Measurements from ENCODE around the gene ZNF500.

Gene ZNF500

DNA sequence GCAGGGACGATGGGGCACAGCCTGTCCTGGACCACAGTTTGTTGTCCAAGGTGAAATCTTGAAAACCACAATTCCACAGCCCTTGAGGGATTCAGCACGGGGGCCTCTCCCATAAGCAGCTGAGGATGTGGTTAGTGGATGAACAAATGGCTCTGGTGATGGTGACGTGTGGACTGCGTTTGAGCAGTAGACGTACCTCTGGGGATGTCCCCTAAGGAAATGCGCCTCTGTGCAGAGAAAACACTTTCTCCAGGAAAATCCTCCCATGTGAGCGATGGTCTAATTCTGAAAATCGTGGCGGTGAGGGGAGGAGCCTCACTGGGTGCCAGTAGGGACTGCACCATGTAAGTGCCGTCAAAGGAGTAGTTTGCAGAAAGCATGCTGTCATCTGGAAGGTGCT is 23.9 kb upstream of the ZNF500 start:
- Histone ChIP-seq H3K9me3 (ENCODE audit: control insufficient read depth, insufficient read depth, low read length) (no peaks in the 10 kb centered on the region), H3K36me3 (ENCODE audit: control insufficient read depth, low read length) (no peaks in the 10 kb centered on the region), H3K4me1 (ENCODE audit: control insufficient read depth, low read length) (no peaks in the 10 kb centered on the region), H3K27ac (ENCODE audit: low read depth, low read length) (no peak overlapping the region), H3K9me2 (replicated peaks; ENCODE audit: control insufficient read depth, low read length) (no peaks in the 10 kb centered on the region), H3K4me2 (ENCODE audit: low read length) (no peak overlapping the region), H3K27me3 (ENCODE audit: control insufficient read depth, low read length) (no peaks in the 10 kb centered on the region), H3K4me3 (ENCODE audit: low read length) (no peak overlapping the region), H3K79me2 (ENCODE audit: control insufficient read depth, low read length) (no peaks in the 10 kb centered on the region), H4K20me1 (ENCODE audit: control insufficient read depth, insufficient read depth, low read depth, low read length) (no peaks in the 10 kb centered on the region), H3F3A (ENCODE audit: control insufficient read depth, insufficient read depth) (no peaks in the 10 kb centered on the region)
- TF ChIP-seq, protein P1, sequence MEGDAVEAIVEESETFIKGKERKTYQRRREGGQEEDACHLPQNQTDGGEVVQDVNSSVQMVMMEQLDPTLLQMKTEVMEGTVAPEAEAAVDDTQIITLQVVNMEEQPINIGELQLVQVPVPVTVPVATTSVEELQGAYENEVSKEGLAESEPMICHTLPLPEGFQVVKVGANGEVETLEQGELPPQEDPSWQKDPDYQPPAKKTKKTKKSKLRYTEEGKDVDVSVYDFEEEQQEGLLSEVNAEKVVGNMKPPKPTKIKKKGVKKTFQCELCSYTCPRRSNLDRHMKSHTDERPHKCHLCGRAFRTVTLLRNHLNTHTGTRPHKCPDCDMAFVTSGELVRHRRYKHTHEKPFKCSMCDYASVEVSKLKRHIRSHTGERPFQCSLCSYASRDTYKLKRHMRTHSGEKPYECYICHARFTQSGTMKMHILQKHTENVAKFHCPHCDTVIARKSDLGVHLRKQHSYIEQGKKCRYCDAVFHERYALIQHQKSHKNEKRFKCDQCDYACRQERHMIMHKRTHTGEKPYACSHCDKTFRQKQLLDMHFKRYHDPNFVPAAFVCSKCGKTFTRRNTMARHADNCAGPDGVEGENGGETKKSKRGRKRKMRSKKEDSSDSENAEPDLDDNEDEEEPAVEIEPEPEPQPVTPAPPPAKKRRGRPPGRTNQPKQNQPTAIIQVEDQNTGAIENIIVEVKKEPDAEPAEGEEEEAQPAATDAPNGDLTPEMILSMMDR (IDR thresholded peaks at IDR 0.05; ENCODE audit: low read depth, low read length, poor library complexity, severe bottlenecking): no peak
- no peak for TF ChIP-seq EZH2phosphoT487 (IDR thresholded peaks at IDR 0.05; ENCODE audit: borderline replicate concordance, low read length)

DNA sequence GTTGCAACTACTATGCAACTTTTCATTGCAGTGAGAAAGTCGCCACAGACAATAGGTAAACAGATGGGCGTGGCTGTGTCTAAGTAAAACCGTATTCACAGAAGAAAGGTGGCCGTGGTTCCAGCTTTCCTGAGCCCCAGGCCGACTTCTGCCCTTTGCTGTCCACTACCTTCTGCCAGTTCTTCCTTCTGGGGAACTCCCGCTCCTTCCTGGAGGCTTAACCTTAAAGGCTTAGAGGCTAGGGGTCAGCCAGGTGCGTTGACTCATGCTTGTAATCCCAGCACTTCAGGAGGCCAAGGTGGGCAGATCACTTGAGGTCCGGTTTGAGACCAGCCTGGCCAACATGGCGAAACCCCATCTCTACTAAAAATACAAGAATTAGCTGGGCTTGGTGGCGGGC is 23.3 kb upstream of the ZNF500 start:
- H3K79me2 ChIP-seq (ENCODE audit: control insufficient read depth, low read length): no peaks in the 10 kb centered on the region
- TF ChIP-seq, protein P1 (IDR thresholded peaks at IDR 0.05; ENCODE audit: low read depth, low read length, poor library complexity, severe bottlenecking): no peak
- TF ChIP-seq EZH2phosphoT487 (IDR thresholded peaks at IDR 0.05; ENCODE audit: borderline replicate concordance, low read length): no peak
- no peak overlapping the region for H3K4me3 ChIP-seq (ENCODE audit: low read length)
- H3K9me3 ChIP-seq (ENCODE audit: control insufficient read depth, insufficient read depth, low read length): no peaks in the 10 kb centered on the region
- H4K20me1 ChIP-seq (ENCODE audit: control insufficient read depth, insufficient read depth, low read depth, low read length): no peaks in the 10 kb centered on the region
- no peaks in the 10 kb centered on the region for H3K4me1 ChIP-seq (ENCODE audit: control insufficient read depth, low read length)
- H3K36me3 ChIP-seq (ENCODE audit: control insufficient read depth, low read length): no peaks in the 10 kb centered on the region
- H3K9me2 ChIP-seq (replicated peaks; ENCODE audit: control insufficient read depth, low read length): no peaks in the 10 kb centered on the region
- H3K27me3 ChIP-seq (ENCODE audit: control insufficient read depth, low read length): no peaks in the 10 kb centered on the region
- H3K4me2 ChIP-seq (ENCODE audit: low read length): no peak overlapping the region
- H3F3A ChIP-seq (ENCODE audit: control insufficient read depth, insufficient read depth): no peaks in the 10 kb centered on the region
- no peak overlapping the region for H3K27ac ChIP-seq (ENCODE audit: low read depth, low read length)

DNA sequence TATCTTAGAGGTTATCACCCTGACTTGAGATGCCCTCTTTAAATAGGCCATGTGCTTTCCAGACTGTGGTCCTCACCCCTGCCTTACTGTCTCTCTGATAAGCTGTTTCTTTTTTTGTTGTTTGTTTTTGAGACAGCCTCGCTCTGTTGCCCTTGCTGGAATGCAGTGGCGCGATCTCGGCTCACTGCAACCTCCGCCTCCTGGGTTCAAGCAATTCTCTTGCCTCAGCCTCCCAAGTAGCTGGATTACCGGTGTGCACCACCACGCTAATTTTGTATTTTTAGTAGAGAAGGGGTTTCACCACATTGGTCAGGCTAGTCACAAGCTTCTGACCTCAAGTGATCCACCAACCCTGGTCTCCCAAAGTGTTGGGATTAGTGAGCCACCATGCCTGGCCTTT is 21.9 kb upstream of the ZNF500 start:
- Histone ChIP-seq H3K9me3 (ENCODE audit: control insufficient read depth, insufficient read depth, low read length) (no peaks in the 10 kb centered on the region), H4K20me1 (ENCODE audit: control insufficient read depth, insufficient read depth, low read depth, low read length) (no peaks in the 10 kb centered on the region), H3K27ac (ENCODE audit: low read depth, low read length) (no peak overlapping the region), H3K36me3 (ENCODE audit: control insufficient read depth, low read length) (no peaks in the 10 kb centered on the region), H3K4me1 (ENCODE audit: control insufficient read depth, low read length) (no peaks in the 10 kb centered on the region), H3K9me2 (replicated peaks; ENCODE audit: control insufficient read depth, low read length) (no peaks in the 10 kb centered on the region), H3K4me3 (ENCODE audit: low read length) (no peak overlapping the region), H3K4me2 (ENCODE audit: low read length) (no peak overlapping the region), H3F3A (ENCODE audit: control insufficient read depth, insufficient read depth) (no peaks in the 10 kb centered on the region), H3K27me3 (ENCODE audit: control insufficient read depth, low read length) (no peaks in the 10 kb centered on the region), H3K79me2 (ENCODE audit: control insufficient read depth, low read length) (no peaks in the 10 kb centered on the region)
- TF ChIP-seq EZH2phosphoT487 (IDR thresholded peaks at IDR 0.05; ENCODE audit: borderline replicate concordance, low read length): no peak
- TF ChIP-seq, protein P1 (IDR thresholded peaks at IDR 0.05; ENCODE audit: low read depth, low read length, poor library complexity, severe bottlenecking): no peak

DNA sequence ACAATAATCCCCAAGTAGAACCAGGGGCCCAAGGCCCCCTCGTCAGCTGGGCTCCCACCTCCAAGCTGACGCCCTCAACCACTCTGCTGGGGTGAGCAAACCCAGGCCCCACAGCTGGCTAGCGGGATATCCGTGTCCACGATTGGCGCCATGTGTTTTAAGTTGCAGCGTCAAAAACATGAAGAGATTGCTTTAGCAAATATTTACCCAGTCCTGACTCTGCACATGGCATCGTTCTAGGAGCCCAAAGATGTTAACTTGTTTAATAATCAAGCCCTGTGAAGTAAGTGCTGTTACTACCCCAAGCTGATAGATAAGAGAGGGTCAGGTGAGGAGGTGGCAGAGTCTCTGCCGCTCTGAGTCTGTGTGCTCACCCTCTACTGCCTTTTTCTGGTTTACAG is 21.5 kb upstream of the ZNF500 start:
- H3K27ac ChIP-seq (ENCODE audit: low read depth, low read length): no peak overlapping the region
- no peaks in the 10 kb centered on the region for H4K20me1 ChIP-seq (ENCODE audit: control insufficient read depth, insufficient read depth, low read depth, low read length)
- H3K27me3 ChIP-seq (ENCODE audit: control insufficient read depth, low read length): no peaks in the 10 kb centered on the region
- no peak for TF ChIP-seq EZH2phosphoT487 (IDR thresholded peaks at IDR 0.05; ENCODE audit: borderline replicate concordance, low read length)
- no peaks in the 10 kb centered on the region for H3K9me2 ChIP-seq (replicated peaks; ENCODE audit: control insufficient read depth, low read length)
- no peaks in the 10 kb centered on the region for H3K4me1 ChIP-seq (ENCODE audit: control insufficient read depth, low read length)
- H3K9me3 ChIP-seq (ENCODE audit: control insufficient read depth, insufficient read depth, low read length): no peaks in the 10 kb centered on the region
- H3K4me3 ChIP-seq (ENCODE audit: low read length): no peak overlapping the region
- no peaks in the 10 kb centered on the region for H3K36me3 ChIP-seq (ENCODE audit: control insufficient read depth, low read length)
- no peaks in the 10 kb centered on the region for H3F3A ChIP-seq (ENCODE audit: control insufficient read depth, insufficient read depth)
- no peak overlapping the region for H3K4me2 ChIP-seq (ENCODE audit: low read length)
- H3K79me2 ChIP-seq (ENCODE audit: control insufficient read depth, low read length): no peaks in the 10 kb centered on the region

Measured in DOHH2 (cell line).